SH-SY5Y (cell line): ENCODE data around the gene GNL3.

ENCODE experiments used
- GATA2 ChIP-seq: IDR thresholded peaks from 2 replicates; pipeline ENCODE4 v1.6.1; 2011; ENCODE audit warnings: mild to moderate bottlenecking, low read depth, low read length
- GATA3 ChIP-seq: IDR thresholded peaks from 2 replicates; pipeline ENCODE4 v1.6.1; 2011; ENCODE audit warnings: low read depth, mild to moderate bottlenecking, low read length, moderate library complexity

- TF ChIP-seq GATA2 (no peak), GATA3 (no peak)
Measured at GRCh38 chr3:52705688-52706686, 20.2 kb downstream of the GNL3 start, which contains the start of the genes GLT8D1 and SPCS1.
